ENCODE measurements around the gene CD79A.

The CD79A gene

GRCh38 chr19:41853768-41854167 is 23.3 kb upstream of the CD79A start:
- no peak for TF ChIP-seq CTCF (conservative IDR thresholded peaks at IDR 0.05; ENCODE audit: low read depth, low read length)

GRCh38 chr19:41859213-41859617 is 17.9 kb upstream of the CD79A start:
- no peak for TF ChIP-seq CTCF (conservative IDR thresholded peaks at IDR 0.05; ENCODE audit: low read depth, low read length)
- DNase-seq (ENCODE audit: low read depth): no peak
- peak overlapping the region; percentile 96 for H3K4me3 ChIP-seq (ENCODE audit: low read length)

More at GRCh38 chr19:41853768-41854167, 23.3 kb upstream of the CD79A start:
- no peak overlapping the region for H3K4me3 ChIP-seq (ENCODE audit: low read length)
- no peak for DNase-seq (ENCODE audit: low read depth)

GRCh38 chr19:41859618-41860418 is 17.3 kb upstream of the CD79A start, which contains the start of gene RPS19:
RPS19 (plus strand) TSS chr19:41860255; CDS start chr19:41860775, 520 bp downstream.
- H3K4me3 ChIP-seq (ENCODE audit: low read length): peak within 1 kb of the TSS; percentile 96
- DNase-seq (ENCODE audit: low read depth): peak; percentile 91
- peak; percentile 52 for TF ChIP-seq CTCF (conservative IDR thresholded peaks at IDR 0.05; ENCODE audit: low read depth, low read length)

GRCh38 chr19:41860419-41861115 is 16.5 kb upstream of the CD79A start:
- no peak for TF ChIP-seq CTCF (conservative IDR thresholded peaks at IDR 0.05; ENCODE audit: low read depth, low read length)
- DNase-seq (ENCODE audit: low read depth): no peak
- H3K4me3 ChIP-seq (ENCODE audit: low read length): peak overlapping the region; percentile 96

- TF ChIP-seq CTCF (conservative IDR thresholded peaks at IDR 0.05; ENCODE audit: low read depth, low read length): no peak
- H3K4me3 ChIP-seq (ENCODE audit: low read length): peak overlapping the region; percentile 96
- no peak for DNase-seq (ENCODE audit: low read depth)
These were observed 15.8 kb upstream of the CD79A start for GRCh38 chr19:41861116-41861768.

GRCh38 chr19:41861846-41862245 is 15.2 kb upstream of the CD79A start:
- no peak for TF ChIP-seq CTCF (conservative IDR thresholded peaks at IDR 0.05; ENCODE audit: low read depth, low read length)
- DNase-seq (ENCODE audit: low read depth): no peak
- H3K4me3 ChIP-seq (ENCODE audit: low read length): peak overlapping the region; percentile 96

Measured in retinal pigment epithelial cell (primary cell).